ENCODE measurements around the gene CARD9.
"Not testable (repeated sequence)": the region's sequence is repeated elsewhere in the genome, so short reads cannot be mapped to it uniquely, and the experiment has no call there.

The CARD9 gene

GRCh38 chr9:136363949-136364748, 9.3 kb downstream of the CARD9 start:
- DNase-seq (ENCODE audit: low read depth, low spot score): no peak

GRCh38 chr9:136363106-136363948, 10.1 kb downstream of the CARD9 start, which contains the start of gene DNLZ:
TSS of gene DNLZ (minus strand) at chr9:136363744. CDS start at chr9:136363714, 30 bp downstream.
- peak; percentile 81 for DNase-seq (ENCODE audit: low read depth, low spot score)

- no peak for DNase-seq (ENCODE audit: low read depth, low spot score)
Observed at GRCh38 chr9:136362450-136362784, 11.1 kb downstream of the CARD9 start.

DNA sequence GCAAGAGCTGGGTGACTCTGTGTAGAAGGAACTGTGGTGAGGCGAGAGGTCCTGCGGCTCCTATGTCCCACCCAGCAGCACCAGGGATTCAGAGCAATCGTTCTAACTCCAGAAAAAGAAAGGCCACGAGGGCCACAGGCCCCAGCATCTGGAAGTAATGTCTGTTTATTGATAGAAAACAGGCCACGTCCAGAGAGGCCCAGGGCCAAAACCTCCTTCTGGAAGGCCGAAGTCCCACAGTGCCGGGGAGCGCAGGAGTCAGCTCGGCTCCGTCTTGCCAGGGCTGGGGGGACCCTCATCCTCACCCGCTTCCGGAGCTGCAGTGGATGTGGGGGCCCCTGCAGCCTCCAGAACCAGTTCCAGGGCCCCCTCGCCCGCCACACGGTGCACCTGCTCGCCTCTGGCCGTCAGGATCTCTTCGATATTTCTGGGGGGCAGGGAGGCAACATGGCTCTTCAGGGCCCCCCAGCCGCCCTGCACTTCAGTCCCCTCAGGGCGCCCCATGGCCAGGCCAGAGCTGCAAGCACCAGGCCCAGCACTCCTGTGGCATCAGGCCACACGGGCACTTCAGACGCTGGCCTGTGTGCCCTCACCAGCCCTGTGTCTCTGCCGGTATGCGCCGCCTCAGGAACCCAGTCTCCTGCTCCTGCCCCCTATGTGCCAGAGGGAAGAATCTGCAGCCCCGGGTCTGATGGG, 11.6 kb downstream of the CARD9 start:
- no peak for DNase-seq (ENCODE audit: low read depth, low spot score)

GRCh38 chr9:136361047-136361753, 12.3 kb downstream of the CARD9 start:
- no peak for DNase-seq (ENCODE audit: low read depth, low spot score)

GRCh38 chr9:136359774-136360718, 13.4 kb downstream of the CARD9 start:
- no peak for DNase-seq (ENCODE audit: low read depth, low spot score)

GRCh38 chr9:136358888-136359287, 14.6 kb downstream of the CARD9 start:
- DNase-seq (ENCODE audit: low read depth, low spot score): no peak

- DNase-seq (ENCODE audit: low read depth, low spot score): no peak
Observed at GRCh38 chr9:136358016-136358415, 15.5 kb downstream of the CARD9 start.

DNA sequence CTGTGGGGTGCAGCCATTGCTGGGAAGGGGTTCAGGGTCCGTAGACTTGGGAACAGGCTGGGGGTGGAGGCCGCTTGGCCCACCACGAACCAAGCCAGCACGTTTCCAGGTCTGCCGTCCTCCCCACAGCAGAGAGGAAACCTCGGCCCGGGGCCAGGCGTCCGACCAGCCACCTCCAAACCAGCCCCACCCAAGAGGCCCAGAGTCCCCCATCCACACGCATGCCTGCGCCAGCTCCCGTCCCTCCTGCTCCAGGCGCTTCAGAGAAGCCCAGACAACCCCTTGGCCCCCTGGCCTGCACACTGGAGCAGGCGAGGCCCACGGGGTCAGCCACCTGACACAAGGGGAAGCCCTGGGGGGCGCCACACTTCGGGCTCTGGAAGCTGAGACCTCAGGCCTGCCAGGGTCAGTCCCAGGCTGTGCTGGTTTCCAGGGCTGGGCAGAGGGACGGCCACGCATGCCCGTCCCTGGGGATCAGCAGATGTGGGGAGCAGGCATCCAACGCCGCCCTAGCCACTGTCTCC, 16.2 kb downstream of the CARD9 start:
- no peak for DNase-seq (ENCODE audit: low read depth, low spot score)

GRCh38 chr9:136355616-136356557, 17.6 kb downstream of the CARD9 start:
- no peak for DNase-seq (ENCODE audit: low read depth, low spot score)

- DNase-seq (ENCODE audit: low read depth, low spot score): no peak
Observed at GRCh38 chr9:136354592-136355085, 18.8 kb downstream of the CARD9 start.

DNA sequence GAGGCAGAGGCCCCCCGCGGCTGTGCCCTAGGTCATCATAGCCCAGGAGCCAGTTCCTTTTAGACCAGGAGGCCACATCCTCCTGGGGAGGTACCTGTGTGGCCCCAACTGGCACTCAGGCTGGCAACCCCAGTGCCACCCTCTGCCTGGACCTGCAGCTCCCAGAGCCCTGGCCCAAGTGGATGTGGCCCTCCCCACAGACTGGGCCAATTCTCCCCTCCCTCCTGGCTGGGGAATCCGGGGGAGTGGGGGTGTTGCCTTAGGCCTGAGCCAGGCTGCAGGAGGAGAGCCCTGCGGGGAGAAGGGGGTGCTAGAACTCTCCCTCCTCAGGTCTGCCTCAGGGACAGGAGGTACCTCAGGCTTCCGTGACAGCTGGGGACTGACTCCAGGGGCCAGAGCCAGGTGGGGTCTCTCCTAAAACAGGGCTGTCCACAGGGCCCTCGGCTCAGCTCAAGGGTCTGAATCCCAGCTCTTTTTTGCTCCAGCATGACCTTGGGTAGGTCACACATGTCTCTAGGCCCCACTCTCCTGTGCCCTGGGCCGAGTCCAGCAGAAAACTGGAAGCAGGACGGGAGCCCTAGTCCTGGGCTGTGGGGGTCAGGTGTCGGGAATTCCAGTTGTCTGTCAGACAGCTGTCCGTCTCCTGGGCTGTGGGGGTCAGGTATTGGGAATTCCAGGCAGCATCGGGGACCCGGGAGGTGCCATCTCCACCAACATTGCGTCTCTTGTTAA, 19.5 kb downstream of the CARD9 start:
- DNase-seq (ENCODE audit: low read depth, low spot score): no peak

GRCh38 chr9:136353088-136353487, 20.4 kb downstream of the CARD9 start:
- DNase-seq (ENCODE audit: low read depth, low spot score): no peak

GRCh38 chr9:136352682-136353081, 20.8 kb downstream of the CARD9 start:
- no peak for DNase-seq (ENCODE audit: low read depth, low spot score)

GRCh38 chr9:136351868-136352267, 21.6 kb downstream of the CARD9 start:
- DNase-seq (ENCODE audit: low read depth, low spot score): not testable (repeated sequence)

GRCh38 chr9:136351252-136351800, 22.1 kb downstream of the CARD9 start:
- no peak for DNase-seq (ENCODE audit: low read depth, low spot score)

DNA sequence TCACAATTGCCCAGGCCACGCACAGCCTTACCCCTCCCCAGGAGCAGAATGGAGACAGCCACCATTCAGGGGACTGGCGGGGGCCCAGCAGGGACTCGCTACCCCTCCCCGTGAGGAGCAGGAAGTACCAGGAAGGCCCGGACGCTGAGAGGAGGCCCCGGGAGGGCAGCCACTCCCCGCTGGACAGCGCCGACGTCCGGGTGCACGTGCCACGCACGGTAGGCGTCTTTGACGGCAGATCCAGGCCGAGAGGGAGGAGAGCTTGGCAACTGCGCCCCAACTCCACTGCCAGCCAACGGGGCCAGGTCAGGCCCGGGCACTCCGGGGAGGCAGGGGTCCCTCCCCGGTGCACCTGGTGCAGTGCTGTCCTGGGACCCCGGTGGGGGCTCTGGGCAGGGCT, 23.9 kb downstream of the CARD9 start:
- DNase-seq (ENCODE audit: low read depth, low spot score): no peak

DNA sequence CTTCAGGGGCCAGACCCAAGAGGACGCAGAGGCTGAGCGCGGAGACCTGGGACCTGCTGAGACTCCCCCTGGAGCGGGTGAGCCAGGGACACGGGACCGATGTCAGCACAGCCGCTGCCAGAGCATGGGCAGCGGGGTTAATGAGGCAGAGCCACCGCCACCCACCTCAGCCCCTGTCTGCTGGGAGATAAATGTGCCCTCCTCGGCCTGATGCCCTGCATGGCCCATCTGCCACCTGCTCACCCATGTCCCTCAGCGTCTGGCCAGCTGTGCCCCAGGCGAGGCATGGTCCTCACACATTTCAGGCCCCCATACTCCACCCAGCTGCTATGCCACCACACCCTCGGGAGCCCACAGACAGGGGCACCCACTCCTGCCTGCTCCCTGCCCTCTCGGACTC, 24.8 kb downstream of the CARD9 start:
- DNase-seq (ENCODE audit: low read depth, low spot score): no peak
